ENCODE data around the gene MARS1.
"Not testable (repeated sequence)": the region's sequence is repeated elsewhere in the genome, so short reads cannot be mapped to it uniquely, and the experiment has no call there.

MARS1 gene

GRCh38 chr12:57474430-57474829, 13.4 kb upstream of the MARS1 start:
- DNase-seq, result no peak

DNA sequence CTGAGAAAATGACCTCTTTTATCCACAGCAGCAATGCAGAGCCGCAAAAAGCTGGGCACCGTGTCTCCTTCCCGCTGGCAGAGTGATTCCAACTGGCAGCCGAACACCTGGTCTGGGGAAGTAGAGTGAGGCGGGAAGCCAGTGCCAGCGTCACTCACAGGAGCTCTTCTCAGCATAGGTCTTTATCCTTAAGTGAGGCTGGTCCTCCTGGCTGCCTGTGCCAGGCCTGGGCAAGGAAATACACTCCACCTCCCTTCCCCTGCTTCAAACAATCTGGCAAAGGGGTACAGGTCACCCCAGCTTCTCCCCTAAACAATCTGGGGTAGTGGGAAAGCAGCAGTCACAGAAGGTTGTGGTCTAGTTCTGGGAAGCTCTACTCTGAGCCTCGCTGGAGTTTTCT, 13.0 kb upstream of the MARS1 start:
- DNase-seq, result no peak

DNA sequence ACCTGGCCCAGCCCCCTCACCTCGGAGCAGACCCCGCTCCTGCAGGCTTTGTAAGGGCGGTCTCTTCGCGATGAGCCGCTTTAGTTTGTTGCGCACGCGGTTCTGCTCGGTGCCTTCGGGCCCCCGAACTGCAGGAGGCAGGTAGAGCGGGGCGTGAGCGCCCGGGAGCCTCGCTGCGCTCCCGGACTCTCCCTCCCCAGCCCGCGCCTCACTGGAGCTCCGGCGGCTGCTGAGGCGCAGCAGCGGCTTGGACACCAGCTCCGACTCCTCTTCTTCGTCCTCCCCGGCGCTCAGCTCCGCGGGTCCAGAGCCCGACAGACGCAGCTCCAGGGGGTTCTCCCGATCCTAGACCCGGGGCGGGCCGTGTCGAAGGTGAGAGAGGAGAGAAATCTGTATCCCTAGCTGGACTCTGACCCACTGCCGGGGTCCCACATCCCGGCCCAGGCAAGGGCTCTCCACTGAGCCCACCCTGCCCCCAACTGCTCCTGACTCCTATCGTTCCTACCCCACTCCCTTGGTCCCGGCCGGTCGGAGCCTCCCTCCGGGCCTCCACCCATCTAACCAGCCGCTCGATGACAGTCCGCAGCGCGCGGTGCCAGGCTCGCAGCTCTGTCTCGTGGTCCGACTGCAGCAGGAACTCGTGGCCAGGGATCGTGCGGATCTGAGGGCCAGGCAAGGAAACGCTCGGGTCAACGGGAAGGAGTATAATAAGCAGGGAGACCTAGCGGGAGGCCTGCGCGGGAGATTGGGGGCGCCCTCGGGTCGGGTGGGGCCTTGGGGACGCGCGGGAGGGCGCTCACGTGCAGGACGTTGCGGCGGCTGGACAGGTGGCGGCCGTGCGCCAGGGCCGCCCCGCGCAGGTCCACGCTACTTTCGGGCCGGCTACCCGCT, 12.4 kb upstream of the MARS1 start:
- no peak for DNase-seq

GRCh38 chr12:57476162-57476992, 11.5 kb upstream of the MARS1 start:
- DNase-seq, result peak; percentile 73

DNA sequence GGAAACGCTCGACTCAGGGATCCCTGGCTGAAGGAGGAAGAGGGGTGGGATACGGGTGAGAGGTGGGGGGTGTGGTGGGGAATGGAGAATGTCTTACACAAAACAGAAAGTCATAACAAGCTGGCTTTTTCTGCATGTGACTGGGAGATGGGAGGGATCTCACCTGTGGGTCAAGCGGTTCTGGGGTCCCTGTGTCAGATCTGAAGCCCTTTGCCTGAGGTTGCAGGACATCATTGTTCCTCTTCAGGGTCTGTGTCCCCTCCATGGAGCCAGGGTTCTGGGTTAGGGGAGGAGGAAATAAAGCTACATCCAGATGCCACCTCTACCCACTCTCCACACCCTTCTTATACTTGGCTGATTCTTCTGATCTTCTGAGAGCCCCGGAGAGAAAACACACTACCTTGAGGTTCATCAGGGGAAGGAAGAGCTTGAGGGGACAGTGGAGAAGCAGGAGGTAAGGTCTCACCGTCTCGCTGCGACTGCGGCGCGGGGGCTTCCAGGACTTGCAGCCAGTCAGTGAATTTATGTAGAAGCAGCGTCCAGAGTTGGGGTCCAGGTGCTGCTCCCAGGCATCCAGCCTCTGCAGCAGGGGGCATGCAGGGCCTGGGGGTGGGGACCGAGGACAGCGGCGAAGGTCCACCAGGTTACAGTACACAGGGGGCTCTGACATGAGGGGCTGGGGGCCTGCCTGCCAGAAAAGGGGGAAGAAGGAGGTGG, 10.7 kb upstream of the MARS1 start:
- DNase-seq, result no peak

GRCh38 chr12:57477710-57478681, 9.9 kb upstream of the MARS1 start:
- peak; percentile 48 for DNase-seq

GRCh38 chr12:57479043-57479375, 8.9 kb upstream of the MARS1 start:
- no peak for DNase-seq

GRCh38 chr12:57479376-57480115, 8.3 kb upstream of the MARS1 start, which contains the start of gene ARHGAP9:
ARHGAP9 (minus strand) TSS chr12:57479866; CDS start chr12:57479406, 460 bp downstream.
- DNase-seq, result peak; percentile 62

DNA sequence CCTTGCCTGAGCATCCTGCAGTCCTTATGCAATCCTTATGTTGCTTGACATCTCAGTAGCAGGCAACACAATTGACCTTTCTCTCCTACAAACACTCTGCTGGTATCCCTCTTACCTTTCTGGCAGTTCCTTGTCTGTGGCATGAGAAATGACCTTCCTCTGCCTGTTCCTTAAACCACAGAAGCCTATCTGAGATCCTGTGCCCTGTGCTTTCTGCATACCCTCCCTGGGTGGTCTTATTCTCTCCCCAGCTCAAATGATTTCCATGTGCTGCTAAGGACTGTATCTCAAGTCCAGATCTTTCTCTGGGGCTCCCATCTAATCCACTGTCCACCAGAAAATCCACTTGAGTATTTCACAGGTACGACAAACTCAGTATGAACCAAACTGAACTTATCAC, 6.2 kb upstream of the MARS1 start:
- no peak for DNase-seq

DNA sequence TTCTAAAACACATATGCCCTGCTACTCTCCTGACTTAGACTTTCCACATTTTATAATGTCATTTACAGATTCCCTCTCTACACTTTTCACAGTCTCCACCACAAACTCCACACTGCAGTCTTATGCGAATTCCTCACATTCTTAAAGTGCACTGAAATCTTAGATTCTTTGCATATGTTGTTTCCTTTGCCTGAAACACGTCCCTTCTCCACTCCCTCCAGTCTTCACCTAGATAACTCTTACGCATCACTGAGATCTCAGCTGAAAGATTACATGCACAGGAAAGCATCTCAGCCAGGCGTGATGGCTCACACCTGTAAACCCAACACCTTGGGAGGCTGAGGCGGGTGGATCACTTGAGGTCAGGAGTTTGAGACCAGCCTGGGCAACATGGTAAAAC, 4.4 kb upstream of the MARS1 start:
- no peak for DNase-seq

DNA sequence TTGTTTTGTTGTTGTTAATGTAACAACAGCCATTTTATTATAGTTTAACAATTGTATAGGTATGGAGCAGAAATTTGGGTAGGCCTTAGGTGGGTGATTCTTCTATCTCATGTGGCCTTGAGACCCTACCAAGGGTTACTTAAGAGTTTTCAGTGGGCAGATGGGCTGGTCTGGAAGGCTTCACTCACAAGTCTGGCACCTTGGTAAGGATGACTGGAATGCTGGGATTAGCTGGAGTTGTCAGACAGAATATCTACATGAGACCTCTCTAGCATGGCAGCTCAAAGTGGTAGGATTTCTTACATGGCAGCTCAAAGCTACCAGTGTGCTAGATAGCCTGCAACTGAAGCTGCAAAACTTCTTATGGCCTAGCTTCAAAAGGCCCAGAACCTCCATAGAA, 2.2 kb upstream of the MARS1 start:
- DNase-seq, result no peak

GRCh38 chr12:57487055-57487596, 742 bp upstream of the MARS1 start:
- DNase-seq, result no peak

DNA sequence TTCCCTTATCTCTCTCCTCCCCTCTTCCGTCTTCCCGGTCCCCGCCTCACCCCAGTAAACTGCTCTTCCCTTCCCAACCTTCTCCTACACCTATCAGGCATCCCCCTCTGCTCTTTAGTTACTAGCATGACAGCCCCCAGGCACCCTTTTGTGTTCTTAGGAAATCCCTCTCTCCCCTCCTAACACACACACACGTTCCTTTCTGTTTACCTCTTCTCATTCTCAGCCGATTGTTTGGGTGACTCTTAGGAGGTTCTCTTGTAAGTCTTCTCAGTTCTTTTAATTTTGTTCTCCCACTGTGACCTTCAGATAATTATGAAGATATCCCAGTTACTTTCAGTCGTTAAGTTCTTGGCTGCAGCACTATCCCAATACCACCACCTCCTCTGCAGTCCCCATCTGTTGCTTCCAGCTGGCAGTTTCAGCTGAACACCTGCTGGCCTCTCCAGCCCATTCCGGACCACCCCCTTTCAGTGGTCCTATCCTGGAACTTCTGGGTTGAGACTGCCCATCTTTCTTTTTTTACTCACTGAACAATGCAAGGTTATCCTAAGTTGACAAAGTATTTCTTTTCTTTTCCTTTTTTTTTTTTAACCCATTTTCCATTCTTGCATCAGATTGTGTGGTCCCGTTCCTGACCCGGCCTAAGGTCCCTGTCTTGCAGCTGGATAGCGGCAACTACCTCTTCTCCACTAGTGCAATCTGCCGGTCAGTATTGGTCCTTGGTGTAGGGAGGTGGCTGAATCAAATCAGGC, 711 bp downstream of the MARS1 start:
- no peak for DNase-seq

GRCh38 chr12:57489157-57489641, 1.3 kb downstream of the MARS1 start:
- no peak for DNase-seq

DNA sequence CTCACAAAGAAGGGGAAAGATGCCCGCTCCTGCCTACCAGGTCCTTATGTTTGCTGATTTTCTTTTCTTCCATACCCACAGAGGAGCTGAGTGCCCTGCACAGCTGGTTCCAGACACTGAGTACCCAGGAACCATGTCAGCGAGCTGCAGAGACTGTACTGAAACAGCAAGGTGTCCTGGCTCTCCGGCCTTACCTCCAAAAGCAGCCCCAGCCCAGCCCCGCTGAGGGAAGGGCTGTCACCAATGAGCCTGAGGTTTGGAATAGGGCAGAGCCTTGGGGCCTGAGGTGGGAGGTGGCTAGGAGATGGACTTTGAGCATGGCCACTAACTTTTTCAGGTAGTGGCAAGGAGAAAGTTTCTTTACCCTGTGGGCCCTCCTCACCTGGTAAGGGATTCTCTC, 2.3 kb downstream of the MARS1 start:
- no peak for DNase-seq

GRCh38 chr12:57491393-57492280, 3.8 kb downstream of the MARS1 start:
- DNase-seq, result no peak

- DNase-seq, result not testable (repeated sequence)
Observed at GRCh38 chr12:57495051-57495701, 7.3 kb downstream of the MARS1 start.

GRCh38 chr12:57496822-57497221, 9.0 kb downstream of the MARS1 start:
- DNase-seq, result no peak
